OCI-LY7 (cell line): Measurements from ENCODE around the gene CAPZB.

Experiments
- CTCF ChIP-seq: fragments of 200-600 bp; sonication (generic); conservative IDR thresholded peaks from 2 replicates; pipeline ENCODE4 v1.5.1; 2014; ENCODE audit warnings: mild to moderate bottlenecking, antibody characterized with exemption, low read length, moderate library complexity, mixed read lengths
- EZH2phosphoT487 ChIP-seq: fragments of 200-600 bp; sonication (generic); IDR thresholded peaks from 2 replicates; pipeline ENCODE4 v1.6.1; 2018; ENCODE audit warnings: low read depth, borderline replicate concordance, mild to moderate bottlenecking, mixed run types, antibody characterized with exemption, low read length, moderate library complexity, mixed read lengths

- TF ChIP-seq EZH2phosphoT487 (no peak), CTCF (no peak)
Observed at GRCh38 chr1:19349999-19350398, 135.3 kb downstream of the CAPZB start.
